ENCODE measurements around the gene THSD7B. TPM values are rescaled to one million over a fixed set of nuclear protein-coding genes. Genes with fewer than 3 reads are reported as not detected.

THSD7B gene
- total RNA-seq, 1 donor from 2014 or later = 20.0 TPM

GRCh38 chr2:137154946-137155345 lies 389.6 kb downstream of the THSD7B start:
- no peak for DNase-seq

- no peak for DNase-seq
Observed at GRCh38 chr2:137155356-137156104, 390.2 kb downstream of the THSD7B start.

GRCh38 chr2:137156221-137156844 lies 391.0 kb downstream of the THSD7B start:
- no peak for DNase-seq

- DNase-seq = no peak
Observed at GRCh38 chr2:137157851-137158250, 392.5 kb downstream of the THSD7B start.

- DNase-seq = no peak
Observed at GRCh38 chr2:137161250-137161649, 395.9 kb downstream of the THSD7B start.

- DNase-seq = no peak
Observed at GRCh38 chr2:137165968-137166367, 400.6 kb downstream of the THSD7B start.

GRCh38 chr2:137167651-137168050 lies 402.3 kb downstream of the THSD7B start:
- DNase-seq = no peak

GRCh38 chr2:137168552-137168951 lies 403.2 kb downstream of the THSD7B start:
- no peak for DNase-seq

- no peak for DNase-seq
Observed at GRCh38 chr2:137172162-137172561, 406.8 kb downstream of the THSD7B start.

- DNase-seq = no peak
Observed at GRCh38 chr2:137173463-137173862, 408.1 kb downstream of the THSD7B start.

- DNase-seq = no peak
Observed at GRCh38 chr2:137175246-137175645, 409.9 kb downstream of the THSD7B start.

- DNase-seq = no peak
Observed at GRCh38 chr2:137178951-137179377, 413.6 kb downstream of the THSD7B start.

- DNase-seq = no peak
Observed at GRCh38 chr2:137179542-137179941, 414.2 kb downstream of the THSD7B start.

- no peak for DNase-seq
Observed at GRCh38 chr2:137180012-137180411, 414.7 kb downstream of the THSD7B start.

- no peak for DNase-seq
Observed at GRCh38 chr2:137181370-137181769, 416.0 kb downstream of the THSD7B start.

- no peak for DNase-seq
Observed at GRCh38 chr2:137182071-137182470, 416.7 kb downstream of the THSD7B start.

GRCh38 chr2:137183206-137183898 lies 418.0 kb downstream of the THSD7B start:
- DNase-seq = no peak

GRCh38 chr2:137185378-137186078 lies 420.2 kb downstream of the THSD7B start:
- DNase-seq = no peak

GRCh38 chr2:137187216-137187615 lies 421.9 kb downstream of the THSD7B start:
- DNase-seq = no peak

GRCh38 chr2:137190411-137191195 lies 425.3 kb downstream of the THSD7B start:
- DNase-seq = no peak

- no peak for DNase-seq
Observed at GRCh38 chr2:137192366-137193310, 427.3 kb downstream of the THSD7B start.
